Measurements from ENCODE around the gene RTL5.

The RTL5 gene

DNA sequence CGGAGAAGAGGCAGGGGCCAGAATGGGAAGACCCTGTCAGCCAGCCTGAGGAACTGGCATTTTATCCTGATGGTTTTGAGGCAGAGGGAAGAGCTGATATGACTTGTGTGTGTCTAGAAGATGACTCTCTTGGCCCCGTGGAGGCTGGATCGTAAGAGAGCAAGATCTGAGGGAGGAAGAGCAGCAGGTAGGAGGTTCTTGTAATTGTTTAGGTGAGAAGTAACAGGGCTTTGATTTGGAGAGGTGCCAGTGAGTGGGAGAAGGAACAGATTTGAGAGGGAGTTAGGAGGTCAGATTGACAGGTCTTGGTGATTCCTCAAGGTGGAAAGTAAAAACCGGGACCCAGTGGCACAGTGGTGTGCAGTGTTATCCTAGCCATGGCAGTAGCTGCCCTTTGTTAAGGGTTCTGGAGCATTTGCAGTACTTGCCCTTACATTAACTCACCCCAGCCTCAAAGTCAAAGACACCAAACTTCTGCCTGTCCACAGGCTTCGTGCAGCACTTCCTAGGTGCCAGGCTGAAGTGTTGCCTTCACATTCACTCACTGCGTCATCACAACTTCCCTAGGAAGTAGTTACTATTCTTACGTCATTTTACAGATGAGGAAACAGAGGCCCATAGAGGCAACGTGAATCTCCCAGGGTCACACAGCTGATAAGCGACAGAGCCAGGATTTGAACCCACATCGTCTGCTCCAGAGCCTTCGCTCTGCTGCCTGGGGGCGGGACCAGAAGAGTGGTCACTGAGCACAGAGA lies 23.7 kb downstream of the RTL5 start:
- no peak overlapping the region for H3K4me3 ChIP-seq (ENCODE audit: low read depth, low read length, poor library complexity, severe bottlenecking)
- no peak overlapping the region for H3K9ac ChIP-seq (ENCODE audit: low read length)
- no peaks in the 10 kb centered on the region for H3K36me3 ChIP-seq (ENCODE audit: insufficient read depth, low read length)
- no peaks in the 10 kb centered on the region for H3K27me3 ChIP-seq (ENCODE audit: insufficient read depth, low read length)
- H3F3A ChIP-seq (ENCODE audit: insufficient read depth, low read length): no peaks in the 10 kb centered on the region
- no peaks in the 10 kb centered on the region for H3K4me1 ChIP-seq (ENCODE audit: insufficient read depth, low read length, severe bottlenecking)
- no peaks in the 10 kb centered on the region for H3K9me2 ChIP-seq (ENCODE audit: low read depth, low read length)
- no peak overlapping the region for H3K4me2 ChIP-seq (ENCODE audit: low read length)
- H3K9me3 ChIP-seq (ENCODE audit: low read length): no peaks in the 10 kb centered on the region
- H4K20me1 ChIP-seq (ENCODE audit: insufficient read depth, low read length): no peaks in the 10 kb centered on the region
- no peak overlapping the region for H3K27ac ChIP-seq (ENCODE audit: low read depth, low read length, poor library complexity, severe bottlenecking)
- TF ChIP-seq EZH2 (IDR thresholded peaks at IDR 0.05; ENCODE audit: borderline replicate concordance, low read length): no peak
- TF ChIP-seq, protein P1, sequence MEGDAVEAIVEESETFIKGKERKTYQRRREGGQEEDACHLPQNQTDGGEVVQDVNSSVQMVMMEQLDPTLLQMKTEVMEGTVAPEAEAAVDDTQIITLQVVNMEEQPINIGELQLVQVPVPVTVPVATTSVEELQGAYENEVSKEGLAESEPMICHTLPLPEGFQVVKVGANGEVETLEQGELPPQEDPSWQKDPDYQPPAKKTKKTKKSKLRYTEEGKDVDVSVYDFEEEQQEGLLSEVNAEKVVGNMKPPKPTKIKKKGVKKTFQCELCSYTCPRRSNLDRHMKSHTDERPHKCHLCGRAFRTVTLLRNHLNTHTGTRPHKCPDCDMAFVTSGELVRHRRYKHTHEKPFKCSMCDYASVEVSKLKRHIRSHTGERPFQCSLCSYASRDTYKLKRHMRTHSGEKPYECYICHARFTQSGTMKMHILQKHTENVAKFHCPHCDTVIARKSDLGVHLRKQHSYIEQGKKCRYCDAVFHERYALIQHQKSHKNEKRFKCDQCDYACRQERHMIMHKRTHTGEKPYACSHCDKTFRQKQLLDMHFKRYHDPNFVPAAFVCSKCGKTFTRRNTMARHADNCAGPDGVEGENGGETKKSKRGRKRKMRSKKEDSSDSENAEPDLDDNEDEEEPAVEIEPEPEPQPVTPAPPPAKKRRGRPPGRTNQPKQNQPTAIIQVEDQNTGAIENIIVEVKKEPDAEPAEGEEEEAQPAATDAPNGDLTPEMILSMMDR (IDR thresholded peaks at IDR 0.05; ENCODE audit: low read length): no peak
- no peaks in the 10 kb centered on the region for H3K79me2 ChIP-seq (ENCODE audit: insufficient read depth, low read length)
- H2AFZ ChIP-seq (ENCODE audit: low read length): no peak overlapping the region

DNA sequence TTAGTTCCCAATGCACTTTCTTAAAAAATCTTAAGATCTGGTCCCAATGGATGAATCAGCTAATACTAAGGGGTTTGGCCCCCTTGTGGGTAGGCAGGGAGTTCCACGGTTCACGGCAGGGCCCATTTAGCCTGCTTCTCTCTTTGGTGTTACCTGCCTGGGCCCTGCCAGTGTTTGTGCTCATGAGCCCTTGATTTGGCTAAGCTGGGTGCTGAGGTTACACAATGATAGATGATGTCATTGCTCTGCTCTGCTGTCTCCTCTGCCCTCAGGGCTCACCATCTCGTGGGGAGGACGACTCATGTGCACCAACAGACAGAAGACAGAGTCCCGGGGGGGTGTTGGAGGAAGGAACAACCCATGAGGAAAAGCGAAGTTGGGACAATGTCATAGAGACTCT lies 24.4 kb downstream of the RTL5 start:
- TF ChIP-seq, protein P1 (IDR thresholded peaks at IDR 0.05; ENCODE audit: low read length): no peak
- Histone ChIP-seq H3K4me3 (ENCODE audit: low read depth, low read length, poor library complexity, severe bottlenecking) (no peak overlapping the region), H3K9me2 (ENCODE audit: low read depth, low read length) (no peaks in the 10 kb centered on the region), H3K4me2 (ENCODE audit: low read length) (no peak overlapping the region), H3K4me1 (ENCODE audit: insufficient read depth, low read length, severe bottlenecking) (no peaks in the 10 kb centered on the region), H3K27ac (ENCODE audit: low read depth, low read length, poor library complexity, severe bottlenecking) (no peak overlapping the region), H3K27me3 (ENCODE audit: insufficient read depth, low read length) (no peaks in the 10 kb centered on the region), H3K9me3 (ENCODE audit: low read length) (no peaks in the 10 kb centered on the region), H3K9ac (ENCODE audit: low read length) (no peak overlapping the region), H3K36me3 (ENCODE audit: insufficient read depth, low read length) (no peaks in the 10 kb centered on the region), H3F3A (ENCODE audit: insufficient read depth, low read length) (no peaks in the 10 kb centered on the region), H4K20me1 (ENCODE audit: insufficient read depth, low read length) (no peaks in the 10 kb centered on the region), H3K79me2 (ENCODE audit: insufficient read depth, low read length) (no peaks in the 10 kb centered on the region), H2AFZ (ENCODE audit: low read length) (no peak overlapping the region)

GRCh38 chrX:72105436-72105835 lies 26.3 kb downstream of the RTL5 start:
- H3K4me2 ChIP-seq (ENCODE audit: low read length): no peak overlapping the region
- H3K36me3 ChIP-seq (ENCODE audit: insufficient read depth, low read length): no peaks in the 10 kb centered on the region
- H2AFZ ChIP-seq (ENCODE audit: low read length): no peak overlapping the region
- H3K79me2 ChIP-seq (ENCODE audit: insufficient read depth, low read length): no peaks in the 10 kb centered on the region
- no peaks in the 10 kb centered on the region for H3K27me3 ChIP-seq (ENCODE audit: insufficient read depth, low read length)
- H3K9me2 ChIP-seq (ENCODE audit: low read depth, low read length): no peaks in the 10 kb centered on the region
- no peak overlapping the region for H3K9ac ChIP-seq (ENCODE audit: low read length)
- H3K27ac ChIP-seq (ENCODE audit: low read depth, low read length, poor library complexity, severe bottlenecking): no peak overlapping the region
- no peaks in the 10 kb centered on the region for H3K4me1 ChIP-seq (ENCODE audit: insufficient read depth, low read length, severe bottlenecking)
- H4K20me1 ChIP-seq (ENCODE audit: insufficient read depth, low read length): no peaks in the 10 kb centered on the region
- TF ChIP-seq EZH2 (IDR thresholded peaks at IDR 0.05; ENCODE audit: borderline replicate concordance, low read length): no peak
- TF ChIP-seq, protein P1 (IDR thresholded peaks at IDR 0.05; ENCODE audit: low read length): no peak
- no peak overlapping the region for H3K4me3 ChIP-seq (ENCODE audit: low read depth, low read length, poor library complexity, severe bottlenecking)
- H3F3A ChIP-seq (ENCODE audit: insufficient read depth, low read length): no peaks in the 10 kb centered on the region
- H3K9me3 ChIP-seq (ENCODE audit: low read length): no peaks in the 10 kb centered on the region
